OCI-LY3 (cell line): ENCODE data around the gene PDLIM1.

Experiments
- EZH2phosphoT487 ChIP-seq: fragments of 200-600 bp; shearing (Covaris generic); IDR thresholded peaks from 2 replicates; pipeline ENCODE4 v1.6.1; 2018; ENCODE audit warnings: antibody characterized with exemption, mixed run types, low read depth
- TF ChIP-seq, protein P1 (sequence below): fragments of 200-600, 300-600 bp; sonication (generic); IDR thresholded peaks from 2 replicates; pipeline ENCODE4 v1.5.1; 2014; ENCODE audit warnings: antibody characterized with exemption, low read length, low read depth

DNA sequence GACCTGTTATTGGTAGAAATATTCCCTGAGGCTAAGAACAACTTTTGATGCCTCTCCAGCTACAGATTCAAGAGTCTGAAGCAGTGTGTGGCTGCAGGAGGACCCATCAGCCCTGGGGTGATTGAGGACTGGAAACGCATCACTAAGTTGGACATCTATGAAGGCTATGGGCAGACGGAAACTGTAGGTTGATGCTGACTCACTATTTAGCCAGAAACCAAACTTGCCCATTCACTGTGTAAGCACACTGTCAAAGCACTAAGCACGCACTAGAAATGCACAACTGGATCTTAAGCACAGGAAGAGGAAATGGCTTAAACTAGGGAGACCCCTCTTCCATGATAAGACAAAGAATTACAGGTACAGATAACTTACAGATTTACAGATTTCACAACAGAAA is 76.0 kb downstream of the PDLIM1 start:
- TF ChIP-seq, protein P1, sequence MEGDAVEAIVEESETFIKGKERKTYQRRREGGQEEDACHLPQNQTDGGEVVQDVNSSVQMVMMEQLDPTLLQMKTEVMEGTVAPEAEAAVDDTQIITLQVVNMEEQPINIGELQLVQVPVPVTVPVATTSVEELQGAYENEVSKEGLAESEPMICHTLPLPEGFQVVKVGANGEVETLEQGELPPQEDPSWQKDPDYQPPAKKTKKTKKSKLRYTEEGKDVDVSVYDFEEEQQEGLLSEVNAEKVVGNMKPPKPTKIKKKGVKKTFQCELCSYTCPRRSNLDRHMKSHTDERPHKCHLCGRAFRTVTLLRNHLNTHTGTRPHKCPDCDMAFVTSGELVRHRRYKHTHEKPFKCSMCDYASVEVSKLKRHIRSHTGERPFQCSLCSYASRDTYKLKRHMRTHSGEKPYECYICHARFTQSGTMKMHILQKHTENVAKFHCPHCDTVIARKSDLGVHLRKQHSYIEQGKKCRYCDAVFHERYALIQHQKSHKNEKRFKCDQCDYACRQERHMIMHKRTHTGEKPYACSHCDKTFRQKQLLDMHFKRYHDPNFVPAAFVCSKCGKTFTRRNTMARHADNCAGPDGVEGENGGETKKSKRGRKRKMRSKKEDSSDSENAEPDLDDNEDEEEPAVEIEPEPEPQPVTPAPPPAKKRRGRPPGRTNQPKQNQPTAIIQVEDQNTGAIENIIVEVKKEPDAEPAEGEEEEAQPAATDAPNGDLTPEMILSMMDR, result no peak
- TF ChIP-seq EZH2phosphoT487, result no peak
